ENCODE data around the gene KRTAP21-2.

GRCh38 chr21:30758306-30758705 lies 11.2 kb upstream of the KRTAP21-2 start:
- TF ChIP-seq CTCF (IDR thresholded peaks at IDR 0.05) (no peak), POLR2A (IDR thresholded peaks at IDR 0.05) (no peak)

Measured in heart left ventricle (tissue), 13 donors.